Measurements from ENCODE around the gene FAM168A.

FAM168A gene

GRCh38 chr11:73384531-73384871 lies 213.4 kb downstream of the FAM168A start:
- no peak for DNase-seq

- no peak for DNase-seq
Observed at GRCh38 chr11:73384125-73384441, 213.8 kb downstream of the FAM168A start.

GRCh38 chr11:73383249-73384124 lies 214.4 kb downstream of the FAM168A start:
- no peak for DNase-seq

GRCh38 chr11:73382747-73383146 lies 215.2 kb downstream of the FAM168A start:
- no peak for DNase-seq

- no peak for DNase-seq
Observed at GRCh38 chr11:73382183-73382582, 215.7 kb downstream of the FAM168A start.

GRCh38 chr11:73381589-73381988 lies 216.3 kb downstream of the FAM168A start:
- DNase-seq, result no peak

GRCh38 chr11:73380897-73381410 lies 217.0 kb downstream of the FAM168A start:
- no peak for DNase-seq

- DNase-seq, result no peak
Observed at GRCh38 chr11:73380331-73380730, 217.6 kb downstream of the FAM168A start.

- DNase-seq, result no peak
Observed at GRCh38 chr11:73379189-73379880, 218.6 kb downstream of the FAM168A start.

GRCh38 chr11:73376803-73377629 lies 220.9 kb downstream of the FAM168A start:
- DNase-seq, result no peak

- DNase-seq, result peak; percentile 87
Observed at GRCh38 chr11:73376160-73376802, 221.6 kb downstream of the FAM168A start, which contains the start of gene RELT. RELT (plus strand) TSS chr11:73376399; CDS start chr11:73389137, 12,738 bp downstream.

GRCh38 chr11:73375830-73376159 lies 222.1 kb downstream of the FAM168A start:
- DNase-seq, result no peak

GRCh38 chr11:73374151-73374550 lies 223.8 kb downstream of the FAM168A start:
- no peak for DNase-seq

GRCh38 chr11:73372375-73372993 lies 225.4 kb downstream of the FAM168A start:
- DNase-seq, result no peak

- no peak for DNase-seq
Observed at GRCh38 chr11:73367482-73368024, 230.4 kb downstream of the FAM168A start.

GRCh38 chr11:73366953-73367352 lies 231.0 kb downstream of the FAM168A start:
- DNase-seq, result no peak

- DNase-seq, result no peak
Observed at GRCh38 chr11:73366265-73366610, 231.7 kb downstream of the FAM168A start.

- DNase-seq, result no peak
Observed at GRCh38 chr11:73365352-73366264, 232.3 kb downstream of the FAM168A start.

GRCh38 chr11:73363147-73363546 lies 234.8 kb downstream of the FAM168A start:
- no peak for DNase-seq

GRCh38 chr11:73361953-73362776 lies 235.7 kb downstream of the FAM168A start:
- no peak for DNase-seq
